T-cell (primary cell): ENCODE results near the gene EPN2. TPM values are rescaled to one million over a fixed set of nuclear protein-coding genes. Genes with fewer than 3 reads are reported as not detected.

Experiments
- ATAC-seq, 4 experiments: fragments of 200-7000 bp in 3 of 4; fragments of 150-1000 bp in 1 of 4; cut with Tn5 transposase; replicated peaks in 1 of 4; 1 replicate in 3 of 4; 2 replicates in 1 of 4; pipeline ENCODE4 v1.10.0; 2021; ENCODE audit warnings: moderate library complexity in 3 of 4, mild to moderate bottlenecking in 2 of 4, moderate number of reproducible peaks in 1 of 4
- CTCF ChIA-PET, 2 donors: fragments of 300-600 bp; sonication (Branson Sonifier 250); formaldehyde crosslinking; loops; one replicate each; lab custom pipeline; 2022; ENCODE audit warnings: antibody characterized with exemption in 2 of 2; lab: Charles Lee
- POLR2A ChIA-PET, 2 donors: fragments of 300-600 bp; sonication (Branson Sonifier 250); formaldehyde crosslinking; loops; one replicate each; lab custom pipeline; 2022; ENCODE audit warnings: antibody characterized with exemption in 2 of 2; lab: Charles Lee
- DNase-seq, 35 experiments: peaks; one replicate each; pipeline versions ENCODE4 v3.0.0 to v3.0.0-alpha.2; 2013 to 2023
- H3K27ac ChIP-seq: one replicate; pipeline ENCODE4 v1.5.1; 2013; ENCODE audit warnings: low read length
- H3K27me3 ChIP-seq, 2 experiments: replicated peaks in 1 of 2; 1 replicate in 1 of 2; 2 replicates in 1 of 2; pipeline versions ENCODE4 v1.6.1 to v1.7.0; 2013; ENCODE audit warnings: low read length in 1 of 2, mixed read lengths in 1 of 2; ENCODE audit not compliant: control insufficient read depth in 2 of 2, insufficient read depth in 2 of 2; ENCODE audit errors: extremely low read depth in 1 of 2
- H3K36me3 ChIP-seq, 2 donors: 1 replicate in 1 of 2; 2 replicates in 1 of 2; pipeline versions ENCODE4 v1.6.1 to v1.7.0; 2013; ENCODE audit warnings: low read length in 1 of 2; ENCODE audit not compliant: control insufficient read depth in 2 of 2, insufficient read depth in 1 of 2; ENCODE audit errors: extremely low read depth in 1 of 2
- H3K4me1 ChIP-seq, 2 experiments: 1 replicate in 1 of 2; 2 replicates in 1 of 2; pipeline versions ENCODE4 v1.6.1 to v1.7.0; 2013; ENCODE audit warnings: low read length in 2 of 2, mixed read lengths in 1 of 2; ENCODE audit not compliant: insufficient read depth in 2 of 2, control insufficient read depth in 1 of 2; ENCODE audit errors: extremely low read depth in 1 of 2
- H3K4me3 ChIP-seq, 2 donors: 1 replicate in 1 of 2; 2 replicates in 1 of 2; pipeline versions ENCODE4 v1.5.1 to v1.7.0; 2013; ENCODE audit warnings: mild to moderate bottlenecking in 2 of 2, low read length in 1 of 2, moderate library complexity in 1 of 2; ENCODE audit not compliant: control insufficient read depth in 1 of 2; ENCODE audit errors: extremely low read depth in 1 of 2
- H3K9me3 ChIP-seq: 2 replicates; pipeline ENCODE4 v1.7.0; 2013
- H3K27ac Mint-ChIP-seq, 2 donors: one replicate each; pipeline ENCODE4 v1.8.0; 2020 to 2021; ENCODE audit warnings: mild to moderate bottlenecking in 2 of 2, mixed read lengths in 2 of 2
- H3K27me3 Mint-ChIP-seq, 2 donors: one replicate each; pipeline ENCODE4 v1.8.0; 2021 to 2022; ENCODE audit warnings: mixed read lengths in 2 of 2
- H3K36me3 Mint-ChIP-seq: one replicate; pipeline ENCODE4 v1.8.0; 2021; ENCODE audit warnings: mixed read lengths
- H3K4me1 Mint-ChIP-seq, 3 donors: one replicate each; pipeline ENCODE4 v1.8.0; 2020 to 2022; ENCODE audit warnings: mixed read lengths in 3 of 3, mild to moderate bottlenecking in 1 of 3
- H3K4me3 Mint-ChIP-seq, 3 donors: one replicate each; pipeline ENCODE4 v1.8.0; 2020 to 2022; ENCODE audit warnings: mild to moderate bottlenecking in 3 of 3, mixed read lengths in 3 of 3, moderate library complexity in 3 of 3
- H3K9me3 Mint-ChIP-seq, 3 donors: one replicate each; pipeline ENCODE4 v1.8.0; 2020 to 2022; ENCODE audit warnings: mixed read lengths in 3 of 3
- WGBS: methylation state at CpG from one replicate; pipeline ENCODE4 v1.1.5; 2013; ENCODE audit warnings: missing lambda C conversion rate; ENCODE audit not compliant: insufficient coverage; 5-methylcytosine and 5-hydroxymethylcytosine counted together
- total RNA-seq, 35 experiments: library from RNA in 6 of 35; stranded (reverse) in 6 of 35; fragments of 120-200 nt in 1 of 35; gene quantifications; one replicate each; pipeline versions ENCODE4 v1.2.1 to v1.2.4 and lab custom pipeline; 2013 to 2026

The EPN2 gene
- total RNA-seq, 5 donors from 2014 or later (not counting 1 experiment from before 2014, with no cell fraction given), result 5.5 to 9.8 (median 8.4) TPM

DNA sequence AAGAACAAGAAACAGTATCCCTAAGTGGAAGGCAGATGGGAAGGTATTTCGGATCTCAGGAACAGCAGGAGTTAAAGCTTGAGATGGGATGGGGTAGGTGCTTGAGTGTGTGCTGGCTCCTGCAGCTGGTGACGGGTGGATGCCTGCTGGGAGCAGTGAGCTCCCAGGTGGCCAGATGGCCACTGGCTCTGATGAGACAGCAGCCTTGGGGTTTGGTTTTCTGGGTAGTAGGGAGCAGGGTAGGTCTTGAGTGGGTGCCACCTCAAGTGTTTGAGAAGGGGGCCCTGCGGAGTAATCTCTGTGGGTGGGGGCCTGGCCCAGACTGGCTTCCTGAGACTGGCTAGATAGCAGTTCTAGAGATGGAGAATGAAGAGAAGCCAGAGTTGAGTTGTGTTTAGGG is 10.3 kb downstream of the EPN2 start:
- Histone ChIP-seq H3K4me1 (no peaks in the 10 kb centered on the region), H3K27ac (no peak overlapping the region), H3K36me3 (no peaks in the 10 kb centered on the region), H3K4me3 (no peak overlapping the region), H3K27me3 (peaks cover 1 to 12% of the 10 kb centered on the region in 2 experiments), H3K9me3 (no peaks in the 10 kb centered on the region)
- 89% methylated on average over 3 of the region's 3 CpGs for WGBS
- ChIA-PET CTCF (no interaction called here), POLR2A (no interaction called here)
- no peak overlapping the region for H3K4me3 Mint-ChIP-seq
- H3K9me3 Mint-ChIP-seq, result no peaks in the 10 kb centered on the region
- H3K27me3 Mint-ChIP-seq, result peaks cover 3 to 15% of the 10 kb centered on the region in 2 donors
- DNase-seq (no peak), ATAC-seq (no peak)
- no peak overlapping the region for H3K27ac Mint-ChIP-seq
- peaks cover 0 to 12% (median 3%) of the 10 kb centered on the region in 3 donors for H3K4me1 Mint-ChIP-seq
- H3K36me3 Mint-ChIP-seq, result no peaks in the 10 kb centered on the region

DNA sequence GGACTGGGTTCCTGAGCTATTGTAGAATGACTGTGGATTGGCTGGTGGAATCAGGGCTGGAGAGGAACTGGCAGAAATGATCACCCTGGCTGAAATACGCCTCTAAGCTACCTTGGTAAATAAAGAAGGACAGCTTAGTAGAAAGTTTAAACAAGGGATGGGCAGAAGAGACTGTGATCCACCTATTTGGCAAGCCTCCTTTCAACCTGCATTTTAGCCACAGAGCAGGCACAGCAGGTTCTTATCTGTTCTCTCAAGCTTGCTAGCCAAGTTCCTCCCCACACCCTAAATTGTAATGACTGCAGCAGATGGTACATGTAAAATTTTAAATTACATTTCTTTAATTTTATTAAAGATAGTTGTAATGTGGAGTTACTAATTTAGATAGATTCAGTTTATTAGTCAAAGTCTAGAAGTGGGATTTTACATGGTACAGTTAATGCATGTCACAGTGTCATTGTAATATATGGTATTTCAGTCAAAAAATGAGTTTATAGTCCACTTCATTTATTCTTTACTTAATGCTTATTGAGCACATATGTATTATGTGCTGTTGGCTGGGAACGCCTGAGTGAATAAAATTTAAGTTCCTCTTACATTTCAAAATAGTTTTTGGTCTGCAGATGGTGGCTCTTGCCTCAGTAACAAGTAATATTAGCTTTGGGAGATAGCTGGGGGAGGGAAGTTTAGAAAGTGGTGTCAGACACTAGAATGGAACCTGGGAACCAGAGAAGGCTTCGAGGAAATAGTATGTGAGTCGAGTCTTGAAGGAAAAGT is 11.2 kb downstream of the EPN2 start:
- H3K9me3 Mint-ChIP-seq, result no peaks in the 10 kb centered on the region
- Histone ChIP-seq H3K4me1 (no peaks in the 10 kb centered on the region), H3K27me3 (peaks cover 0 to 12% of the 10 kb centered on the region in 2 experiments), H3K9me3 (no peaks in the 10 kb centered on the region), H3K27ac (no peak overlapping the region), H3K36me3 (no peaks in the 10 kb centered on the region), H3K4me3 (no peak overlapping the region)
- H3K27me3 Mint-ChIP-seq, result peaks cover 3 to 15% of the 10 kb centered on the region in 2 donors
- ATAC-seq (no peak), DNase-seq (no peak)
- H3K36me3 Mint-ChIP-seq, result no peaks in the 10 kb centered on the region
- peaks cover 0 to 12% (median 3%) of the 10 kb centered on the region in 3 donors for H3K4me1 Mint-ChIP-seq
- 67% methylated on average over 3 of the region's 4 CpGs for WGBS
- ChIA-PET CTCF (no interaction called here), POLR2A (interaction anchor here in 1 of 2 donors (0.6 kb wide), 1 partner anchor 1998 kb away, joined by 8 read pairs; no protein-coding TSS in a partner anchor)
- no peak overlapping the region for H3K27ac Mint-ChIP-seq
- no peak overlapping the region for H3K4me3 Mint-ChIP-seq

DNA sequence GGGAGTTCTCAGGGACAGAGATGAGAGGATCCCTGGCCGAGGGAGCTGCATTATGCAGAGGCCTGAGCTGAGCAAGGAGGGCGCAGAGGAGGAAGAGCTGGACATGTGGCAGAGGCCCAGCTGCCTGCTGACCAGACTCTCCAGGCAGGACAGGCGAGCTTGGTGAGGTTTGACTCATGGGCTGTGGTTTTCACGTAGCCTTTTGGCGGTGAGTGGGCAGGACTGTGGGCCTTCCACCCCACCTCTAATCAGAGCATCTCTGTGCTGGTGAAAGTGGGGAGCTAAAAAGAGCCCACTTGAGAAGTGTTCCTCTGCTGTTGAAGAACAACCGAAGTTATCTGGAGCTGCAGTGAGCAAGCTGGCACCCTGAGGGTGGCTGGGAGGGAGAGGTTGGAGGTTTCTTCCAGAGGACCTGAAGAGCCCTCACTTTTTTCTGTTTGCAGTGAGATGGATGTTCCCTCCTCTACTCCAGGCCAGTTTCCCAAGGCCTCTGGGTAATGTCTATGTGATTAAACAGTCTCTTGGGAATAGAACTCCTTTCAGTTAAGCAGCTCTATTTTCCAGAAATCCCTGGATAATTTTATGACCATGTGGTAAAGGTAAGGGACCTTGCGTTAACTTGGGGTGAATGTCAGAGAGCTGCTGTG is 11.9 kb downstream of the EPN2 start:
- DNase-seq (no peak), ATAC-seq (no peak)
- Histone ChIP-seq H3K27me3 (peaks cover 0 to 12% of the 10 kb centered on the region in 2 experiments), H3K4me1 (no peaks in the 10 kb centered on the region), H3K9me3 (no peaks in the 10 kb centered on the region), H3K4me3 (no peak overlapping the region), H3K36me3 (no peaks in the 10 kb centered on the region), H3K27ac (no peak overlapping the region)
- no peaks in the 10 kb centered on the region for H3K36me3 Mint-ChIP-seq
- H3K9me3 Mint-ChIP-seq, result no peaks in the 10 kb centered on the region
- no peak overlapping the region for H3K27ac Mint-ChIP-seq
- ChIA-PET POLR2A (interaction anchor here in 1 of 2 donors (0.6 kb wide), 1 partner anchor 1997 kb away, joined by 8 read pairs; no protein-coding TSS in a partner anchor), CTCF (interaction anchor here in 1 of 2 donors (0.5 to 0.7 kb wide), 3 partner anchors 10 to 326 kb away, joined by 3 read pairs; no protein-coding TSS in a partner anchor)
- peaks cover 0 to 12% (median 3%) of the 10 kb centered on the region in 3 donors for H3K4me1 Mint-ChIP-seq
- H3K4me3 Mint-ChIP-seq, result no peak overlapping the region
- peaks cover 3 to 15% of the 10 kb centered on the region in 2 donors for H3K27me3 Mint-ChIP-seq
- 97% methylated on average over 4 of the region's 7 CpGs for WGBS

DNA sequence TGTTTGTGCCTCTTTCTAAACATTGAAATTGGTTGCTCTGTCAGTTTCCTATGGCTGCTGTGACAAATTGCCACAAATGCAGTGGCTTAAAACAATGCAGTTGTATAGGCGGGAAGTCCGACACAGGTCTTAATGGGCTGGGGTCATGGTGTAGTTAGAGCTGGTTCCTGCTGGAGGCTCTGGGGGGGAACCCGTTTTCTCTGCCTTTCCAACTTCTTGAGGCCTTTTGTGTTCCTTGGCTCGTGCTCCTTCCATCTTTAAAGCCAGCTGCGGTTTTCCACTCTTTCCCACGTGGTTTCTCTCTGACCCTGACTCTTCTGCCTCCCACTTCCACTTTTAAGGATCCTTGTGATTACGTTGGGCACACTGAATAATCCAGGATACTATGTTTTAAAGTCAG is 12.5 kb downstream of the EPN2 start:
- Mint-ChIP-seq H3K9me3 (no peaks in the 10 kb centered on the region), H3K36me3 (no peaks in the 10 kb centered on the region), H3K4me3 (no peak overlapping the region), H3K27me3 (peaks cover 3 to 15% of the 10 kb centered on the region in 2 donors), H3K4me1 (peaks cover 0 to 12% (median 3%) of the 10 kb centered on the region in 3 donors), H3K27ac (no peak overlapping the region)
- POLR2A ChIA-PET, result no interaction called here
- WGBS, result 71% methylated on average over 4 of the region's 7 CpGs
- DNase-seq (no peak), ATAC-seq (no peak)
- Histone ChIP-seq H3K27me3 (peaks cover 0 to 12% of the 10 kb centered on the region in 2 experiments), H3K4me3 (no peak overlapping the region), H3K36me3 (no peaks in the 10 kb centered on the region), H3K4me1 (no peaks in the 10 kb centered on the region), H3K27ac (no peak overlapping the region), H3K9me3 (no peaks in the 10 kb centered on the region)
- CTCF ChIA-PET, result interaction anchor here in 1 of 2 donors (0.5 to 0.6 kb wide), 2 partner anchors 90 to 327 kb away, joined by 3 read pairs; no protein-coding TSS in a partner anchor

DNA sequence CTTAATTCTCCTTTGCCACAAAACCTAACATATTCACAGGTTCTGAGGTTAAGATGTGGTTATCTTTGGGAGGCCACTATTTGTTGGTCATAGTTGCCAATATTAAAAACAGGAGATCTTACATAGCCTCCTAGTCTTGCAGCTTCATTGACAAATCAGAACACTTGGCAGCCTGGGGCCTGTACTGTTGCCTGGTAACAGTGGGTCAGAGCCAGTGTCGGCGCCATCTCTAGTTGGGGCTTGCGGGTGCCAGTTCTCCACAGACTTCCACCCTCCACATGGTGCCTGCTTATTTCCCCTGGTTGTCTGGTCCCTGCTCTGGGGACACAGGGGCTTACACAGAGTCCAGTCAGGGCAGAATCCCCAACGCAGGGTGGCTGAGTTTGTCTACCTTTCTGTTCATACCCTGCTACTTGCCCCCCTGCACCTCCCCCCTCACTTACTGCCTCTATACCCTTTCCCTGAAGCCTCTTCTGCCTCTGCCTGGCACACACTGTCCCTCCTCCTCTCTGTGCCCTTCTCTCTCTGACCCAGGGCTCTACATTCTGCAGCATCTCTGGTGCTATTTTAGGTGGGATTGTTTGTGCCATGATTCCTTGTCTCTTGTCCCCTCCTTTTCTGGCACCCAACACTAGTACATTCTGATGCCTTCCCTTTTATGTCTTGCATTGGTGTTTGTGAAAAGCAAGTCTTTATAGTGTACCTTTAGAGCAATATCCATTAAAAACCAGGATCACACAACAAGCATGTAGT is 13.4 kb downstream of the EPN2 start:
- Mint-ChIP-seq H3K4me1 (peaks cover 0 to 12% (median 3%) of the 10 kb centered on the region in 3 donors), H3K27me3 (peaks cover 3 to 15% of the 10 kb centered on the region in 2 donors), H3K27ac (no peak overlapping the region), H3K4me3 (no peak overlapping the region), H3K9me3 (no peaks in the 10 kb centered on the region), H3K36me3 (no peaks in the 10 kb centered on the region)
- DNase-seq, result no peak
- Histone ChIP-seq H3K9me3 (no peaks in the 10 kb centered on the region), H3K27me3 (peaks cover 0 to 12% of the 10 kb centered on the region in 2 experiments), H3K36me3 (no peaks in the 10 kb centered on the region), H3K4me1 (no peaks in the 10 kb centered on the region), H3K4me3 (no peak overlapping the region), H3K27ac (no peak overlapping the region)
- ATAC-seq, result no peak
- 89% methylated on average over 4 of the region's 4 CpGs for WGBS
- CTCF ChIA-PET, result no interaction called here
- POLR2A ChIA-PET, result no interaction called here

DNA sequence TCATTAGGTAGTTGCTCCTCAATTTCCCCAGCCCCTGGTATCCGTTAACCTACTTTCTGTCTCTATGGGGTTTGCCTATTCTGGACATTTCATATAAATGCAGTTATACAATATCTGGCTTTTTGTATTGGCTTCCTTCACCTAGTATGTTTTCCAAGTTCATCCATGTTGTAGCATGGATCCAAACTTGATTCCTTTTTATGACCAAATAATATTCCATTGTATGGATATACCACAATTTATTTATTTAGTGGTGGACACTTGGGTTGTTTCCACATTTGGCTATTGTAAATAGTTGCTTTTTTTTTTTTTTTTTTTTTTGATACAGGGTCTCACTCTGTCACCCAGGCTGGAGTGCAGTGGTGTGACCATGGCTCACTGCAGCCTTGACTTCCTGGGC is 15.9 kb downstream of the EPN2 start:
- Histone ChIP-seq H3K27me3 (peaks cover 0 to 8% of the 10 kb centered on the region in 2 experiments), H3K27ac (no peak overlapping the region), H3K4me3 (no peak overlapping the region), H3K36me3 (no peaks in the 10 kb centered on the region), H3K4me1 (no peaks in the 10 kb centered on the region), H3K9me3 (no peaks in the 10 kb centered on the region)
- H3K36me3 Mint-ChIP-seq, result no peaks in the 10 kb centered on the region
- ChIA-PET POLR2A (no interaction called here), CTCF (no interaction called here)
- ATAC-seq, result no peak
- no peak overlapping the region for H3K4me3 Mint-ChIP-seq
- H3K9me3 Mint-ChIP-seq, result no peaks in the 10 kb centered on the region
- no peak for DNase-seq
- peaks cover 9 to 13% of the 10 kb centered on the region in 2 donors for H3K27me3 Mint-ChIP-seq
- H3K27ac Mint-ChIP-seq, result no peak overlapping the region
- H3K4me1 Mint-ChIP-seq, result peaks cover 0 to 5% (median 3%) of the 10 kb centered on the region in 3 donors
- no CpG with 5 or more reads among the region's 1 CpG for WGBS
